ENCODE measurements around the gene SLAMF1. TPM values are rescaled to one million over a fixed set of nuclear protein-coding genes. Genes with fewer than 3 reads are reported as not detected.
"Not testable (repeated sequence)": the region's sequence is repeated elsewhere in the genome, so short reads cannot be mapped to it uniquely, and the experiment has no call there.

SLAMF1 gene, protein sequence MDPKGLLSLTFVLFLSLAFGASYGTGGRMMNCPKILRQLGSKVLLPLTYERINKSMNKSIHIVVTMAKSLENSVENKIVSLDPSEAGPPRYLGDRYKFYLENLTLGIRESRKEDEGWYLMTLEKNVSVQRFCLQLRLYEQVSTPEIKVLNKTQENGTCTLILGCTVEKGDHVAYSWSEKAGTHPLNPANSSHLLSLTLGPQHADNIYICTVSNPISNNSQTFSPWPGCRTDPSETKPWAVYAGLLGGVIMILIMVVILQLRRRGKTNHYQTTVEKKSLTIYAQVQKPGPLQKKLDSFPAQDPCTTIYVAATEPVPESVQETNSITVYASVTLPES
- total RNA-seq, result 0.21 TPM

DNA sequence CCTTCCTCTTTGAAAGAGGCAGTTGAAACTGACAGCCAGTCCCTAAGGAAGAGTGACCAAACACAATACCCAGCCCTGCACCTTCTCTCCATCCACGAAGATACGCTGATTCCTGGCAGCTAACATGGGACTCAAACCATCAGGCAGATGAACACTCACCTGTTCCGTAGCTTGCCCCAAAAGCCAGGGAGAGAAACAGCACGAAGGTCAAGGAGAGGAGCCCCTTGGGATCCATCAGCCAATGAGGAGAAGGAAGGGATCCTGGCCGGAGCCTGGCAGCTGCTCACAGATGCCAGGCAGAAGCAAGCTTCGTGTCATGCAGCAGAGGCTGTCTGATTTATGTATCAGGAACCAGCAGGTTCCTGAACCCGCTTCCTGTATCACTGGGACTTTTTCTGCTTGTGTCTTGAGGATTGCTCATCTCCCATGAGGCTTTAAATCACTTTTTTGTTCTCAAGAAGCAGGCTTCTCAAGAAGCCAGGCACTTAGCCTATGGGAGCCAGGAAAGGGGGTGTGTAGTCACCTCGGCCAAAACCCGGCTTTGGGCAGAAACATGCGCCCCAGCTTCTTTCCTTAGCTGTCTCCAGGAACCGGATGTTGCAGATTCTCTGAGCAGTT is at the start of gene SLAMF1:
Gene SLAMF1, minus strand, starts transcription at position 334 of the 618 bp plus-strand sequence. Its CDS starts 99 bp downstream, at position 235.
- no peak for DNase-seq

DNA sequence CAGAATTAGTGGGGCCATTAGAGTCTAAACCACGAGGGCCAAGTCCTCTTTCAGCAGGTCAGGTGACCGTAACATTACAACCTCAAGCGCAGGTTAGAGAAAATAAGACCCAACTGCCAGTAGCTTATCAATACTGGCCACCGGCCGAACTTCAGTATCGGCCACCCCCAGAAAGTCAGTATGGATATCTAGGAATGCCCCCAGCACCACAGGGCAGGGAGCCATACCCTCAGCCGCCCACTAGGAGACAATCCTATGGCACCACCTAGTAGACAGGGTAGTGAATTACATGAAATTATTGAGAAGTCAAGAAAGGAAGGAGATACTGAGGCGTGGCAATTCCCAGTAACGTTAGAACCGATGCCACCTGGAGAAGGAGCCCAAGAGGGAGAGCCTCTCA is 45.5 kb upstream of the SLAMF1 start:
- DNase-seq, result not testable (repeated sequence)

DNA sequence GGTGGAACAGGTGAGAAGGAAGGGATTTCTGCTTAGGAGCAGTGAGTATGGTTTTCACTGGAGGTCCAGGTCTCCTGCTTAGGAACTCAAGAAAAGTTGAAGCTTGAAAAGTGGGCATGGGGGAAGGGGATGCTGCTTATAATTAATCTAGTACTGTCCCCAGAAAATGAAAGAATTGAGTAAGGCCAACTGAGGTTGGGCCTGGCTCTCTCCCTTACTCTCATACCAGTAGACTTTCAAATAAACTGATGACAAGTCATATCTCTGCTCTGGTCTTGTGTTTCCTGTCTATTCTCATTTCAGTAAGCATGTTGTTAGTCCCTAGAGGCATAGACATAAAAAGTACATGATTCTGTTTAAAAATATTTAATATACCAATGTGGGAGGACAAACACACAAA is 38.4 kb upstream of the SLAMF1 start:
- DNase-seq, result no peak

- DNase-seq, result no peak
These were observed 36.4 kb upstream of the SLAMF1 start for GRCh38 chr1:160682983-160683865.

DNA sequence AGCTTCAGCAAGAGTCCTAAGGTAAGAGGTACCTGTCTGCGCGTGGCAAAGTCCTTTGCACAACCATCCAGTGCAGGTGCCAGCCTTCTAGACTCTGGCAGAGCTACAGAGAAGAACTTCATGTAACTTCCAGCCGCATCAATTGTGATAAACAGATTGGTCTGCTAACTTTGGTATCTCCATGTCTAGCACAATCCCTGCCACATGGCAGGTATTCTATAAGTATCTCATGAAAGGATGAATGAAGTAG is 35.0 kb upstream of the SLAMF1 start:
- no peak for DNase-seq

DNA sequence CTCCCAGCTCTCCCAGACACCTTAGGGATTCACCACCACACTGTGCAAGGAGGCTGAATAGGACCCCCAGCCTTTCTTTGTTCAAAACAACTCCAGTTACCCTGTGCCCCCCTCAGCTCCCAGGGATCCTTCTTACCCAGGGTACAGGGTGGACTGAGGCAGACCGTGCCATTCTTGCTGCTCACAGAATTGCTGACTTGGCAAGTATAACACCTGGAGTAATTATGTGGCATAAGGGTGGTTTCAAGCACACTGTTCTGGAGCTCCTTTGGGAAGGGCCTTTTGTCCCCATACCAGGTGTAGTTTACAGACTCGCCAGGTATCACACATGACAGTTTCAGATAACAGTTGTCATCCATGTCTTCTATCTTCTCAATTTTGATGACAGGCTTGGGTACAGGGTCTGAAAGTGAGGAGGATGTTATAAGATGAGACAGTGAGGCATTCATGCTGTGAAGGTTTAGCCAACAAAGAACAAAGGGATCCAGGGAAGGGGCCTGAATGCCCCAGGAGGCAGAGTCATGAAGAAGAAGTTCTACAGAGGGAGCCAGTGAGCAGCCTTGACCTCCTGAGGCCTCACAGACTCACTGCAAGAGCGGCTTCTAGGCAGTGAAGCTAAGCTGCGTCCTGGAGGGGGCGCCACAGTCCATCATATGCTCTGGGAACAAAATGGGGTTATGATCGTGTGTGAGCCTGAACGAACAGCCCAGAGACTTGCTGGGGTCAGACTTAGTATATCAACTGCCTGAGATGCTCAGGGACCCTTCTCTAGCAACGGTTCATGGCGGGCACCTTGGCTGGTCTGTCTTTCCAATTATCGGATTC is 34.4 kb upstream of the SLAMF1 start:
- peak; percentile 46 for DNase-seq

- DNase-seq, result no peak
These were observed 33.6 kb upstream of the SLAMF1 start for GRCh38 chr1:160680399-160680798.

DNA sequence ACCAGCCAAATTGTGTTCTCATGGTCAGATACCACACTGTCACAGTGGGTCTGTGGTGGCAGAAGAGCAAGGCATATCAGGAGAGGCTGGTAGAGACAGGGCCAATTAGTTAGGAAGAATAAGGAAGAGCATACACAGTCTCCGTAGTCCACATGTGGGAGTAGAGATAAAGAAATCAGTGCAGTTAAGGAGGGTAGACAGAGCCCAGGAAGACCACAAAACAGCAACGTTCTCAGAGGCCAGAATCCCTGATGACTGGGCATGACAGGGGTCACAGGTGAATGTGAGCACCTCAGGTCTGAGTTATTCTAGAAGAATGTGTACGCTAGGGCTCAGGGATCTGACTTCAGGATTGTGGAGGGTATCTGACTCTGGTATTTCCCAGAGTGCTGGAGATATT is 33.0 kb upstream of the SLAMF1 start:
- DNase-seq, result no peak

- DNase-seq, result no peak
These were observed 30.2 kb upstream of the SLAMF1 start for GRCh38 chr1:160676869-160677597.

GRCh38 chr1:160675641-160676410 is 29.0 kb upstream of the SLAMF1 start:
- DNase-seq, result peak; percentile 73

DNA sequence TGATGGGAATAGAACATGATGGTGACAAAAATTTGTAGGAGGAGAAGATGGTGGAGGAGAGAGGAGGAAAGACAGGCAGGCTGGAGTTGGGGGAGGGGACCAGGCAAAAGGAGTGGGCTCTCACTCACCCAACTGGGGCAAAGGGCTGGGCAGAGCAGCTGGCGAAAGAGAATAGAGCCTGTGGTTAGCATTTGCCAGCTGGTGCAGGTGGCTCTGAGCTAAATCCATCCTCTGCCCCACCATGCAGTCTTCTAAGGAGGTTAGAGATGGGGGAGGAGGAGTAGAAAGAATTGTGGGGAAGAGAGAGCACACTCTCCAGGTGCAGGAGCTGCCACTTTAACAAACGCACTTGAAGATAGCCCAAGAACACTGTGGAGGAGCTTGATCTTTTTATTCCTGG is 27.6 kb upstream of the SLAMF1 start:
- DNase-seq, result no peak

- no peak for DNase-seq
These were observed 26.2 kb upstream of the SLAMF1 start for GRCh38 chr1:160672789-160673695.

- no peak for DNase-seq
These were observed 25.0 kb upstream of the SLAMF1 start for GRCh38 chr1:160671603-160672517.

DNA sequence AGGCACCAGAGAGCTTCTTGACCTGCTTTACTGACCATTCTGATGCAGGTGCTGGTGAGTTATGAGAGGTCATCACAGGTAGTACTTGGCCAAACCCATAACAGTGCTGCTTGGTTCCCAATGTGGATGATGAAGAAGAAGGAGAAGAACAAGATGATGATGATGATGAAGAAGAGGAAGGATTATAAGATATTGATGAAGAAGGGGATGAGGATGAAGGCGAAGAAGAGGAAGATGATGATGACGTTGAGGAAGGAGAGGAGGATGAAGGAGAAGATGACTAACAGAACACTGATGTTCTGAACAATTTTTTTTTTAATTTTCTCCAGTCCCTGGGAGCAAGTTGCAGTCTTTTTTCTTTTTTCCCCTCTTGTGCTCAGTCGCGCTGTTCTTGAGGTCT is 23.9 kb upstream of the SLAMF1 start:
- DNase-seq, result no peak

GRCh38 chr1:160669802-160670201 is 23.0 kb upstream of the SLAMF1 start:
- no peak for DNase-seq

DNA sequence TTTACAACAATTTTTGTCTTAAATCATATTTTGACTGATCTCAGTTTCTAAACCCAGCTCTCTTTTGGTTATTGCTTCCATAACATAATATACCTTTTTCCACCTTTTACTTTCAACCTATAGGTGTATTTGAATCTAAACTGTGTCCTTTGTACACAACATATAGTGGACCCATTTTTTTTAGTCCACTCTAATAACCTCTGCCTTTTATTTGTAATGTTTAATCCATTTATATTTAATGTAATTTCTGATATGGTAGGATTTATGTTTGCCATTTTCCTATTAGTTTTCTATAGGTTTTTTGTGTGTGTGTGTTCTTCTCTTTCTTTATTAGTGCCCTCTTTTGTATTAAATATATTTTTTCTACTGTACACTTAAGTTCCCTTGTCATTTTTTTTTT is 22.4 kb upstream of the SLAMF1 start:
- no peak for DNase-seq

GRCh38 chr1:160667896-160668295 is 21.1 kb upstream of the SLAMF1 start:
- no peak for DNase-seq

DNA sequence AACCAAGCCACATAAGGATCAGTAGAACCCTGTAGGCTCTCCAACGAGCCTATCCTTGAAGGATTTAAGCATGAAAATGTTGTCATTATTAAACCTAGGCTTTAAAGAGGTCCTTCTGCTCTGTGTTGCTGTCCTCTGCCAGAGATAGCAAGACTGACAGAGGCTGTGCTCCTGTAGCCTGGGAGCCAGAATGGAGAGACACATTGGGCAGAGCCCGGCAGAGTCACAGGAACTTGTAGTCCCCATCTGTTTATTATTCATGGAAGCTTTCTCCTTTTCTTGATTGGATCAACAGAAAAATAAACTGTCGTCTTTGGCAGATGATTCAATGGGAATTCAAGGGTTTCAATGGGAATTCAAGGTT is 19.2 kb upstream of the SLAMF1 start:
- no peak for DNase-seq
